NOMO-1 treated with DMSO at 0.1 percent for 48 hours (cell line): ENCODE results near the gene CNPY1.
"Not testable (repeated sequence)": the region's sequence is repeated elsewhere in the genome, so short reads cannot be mapped to it uniquely, and the experiment has no call there.

Experiments
- DNase-seq: peaks from one replicate; lab custom pipeline; 2025; ENCODE audit not compliant: unreplicated experiment; lab: John Stamatoyannopoulos, UW

The CNPY1 gene

DNA sequence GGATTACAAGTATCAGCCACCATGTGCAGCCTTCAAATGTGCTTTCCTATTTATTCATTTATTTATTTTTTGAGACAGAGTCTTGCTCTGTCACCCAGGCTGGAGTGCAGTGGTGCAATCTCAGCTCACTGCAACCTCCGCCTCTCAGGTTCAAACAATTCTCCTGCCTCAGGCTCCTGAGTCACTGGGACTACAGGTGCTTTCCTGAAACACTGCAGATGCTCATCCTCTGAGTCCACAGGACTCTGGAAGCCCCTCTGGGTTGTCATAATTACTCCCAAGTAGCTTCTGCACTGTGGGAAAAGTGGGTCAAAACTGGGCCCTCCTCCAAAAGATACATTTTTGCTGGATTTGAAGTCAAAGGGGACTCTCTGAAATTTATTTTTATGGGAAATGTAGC lies at the start of gene CNPY1:
TSS of gene CNPY1 (minus strand) at position 111 of the 400 bp plus-strand sequence. CDS start 630 bp downstream, outside the sequence.
- DNase-seq = not testable (repeated sequence)

DNA sequence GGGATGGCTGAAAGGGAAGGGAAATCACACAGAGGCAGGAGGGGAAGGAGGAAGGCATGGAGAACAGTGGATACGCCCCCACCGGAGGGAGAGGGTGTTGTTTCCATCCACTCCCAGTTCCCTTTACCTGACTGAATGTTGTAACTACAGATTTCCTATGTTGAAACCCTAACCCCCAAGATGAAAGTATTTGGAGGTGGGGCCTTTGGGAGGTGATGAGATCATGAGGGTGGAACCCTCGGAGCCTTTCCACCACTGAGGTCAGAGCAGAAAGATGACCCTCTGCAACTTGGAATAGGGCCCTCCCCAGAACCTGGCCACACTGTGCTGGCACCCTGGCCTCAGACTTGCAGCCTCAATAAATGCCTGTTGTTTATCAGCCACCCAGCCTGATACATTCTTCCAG lies 48.6 kb upstream of the CNPY1 start:
- DNase-seq = peak; percentile 46

DNA sequence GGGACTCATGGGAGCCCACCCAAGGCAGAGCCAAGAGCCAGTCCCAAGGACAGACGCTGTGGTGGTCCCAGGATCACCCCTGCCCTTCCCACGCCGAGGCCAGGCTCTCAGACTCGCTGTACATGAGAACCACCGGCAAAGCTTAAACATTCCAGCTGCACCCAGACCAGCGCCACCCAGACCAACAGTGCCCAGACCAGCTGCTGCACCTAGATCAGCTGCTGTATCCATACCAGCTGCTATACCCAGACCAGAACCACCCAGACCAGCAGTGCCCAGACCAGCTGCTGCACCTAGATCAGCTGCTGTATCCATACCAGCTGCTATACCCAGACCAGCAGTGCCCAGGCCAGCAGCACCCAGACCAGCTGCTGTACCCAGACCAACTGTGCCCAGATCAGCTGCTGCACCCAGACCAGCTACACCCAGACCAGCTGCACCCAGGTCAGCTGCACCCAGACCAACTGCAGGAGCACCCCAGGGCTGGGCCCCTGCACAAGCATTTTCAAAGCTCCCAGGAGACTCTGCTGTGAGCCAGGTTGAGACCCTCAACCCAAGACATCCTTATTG lies 47.9 kb upstream of the CNPY1 start:
- DNase-seq = no peak

DNA sequence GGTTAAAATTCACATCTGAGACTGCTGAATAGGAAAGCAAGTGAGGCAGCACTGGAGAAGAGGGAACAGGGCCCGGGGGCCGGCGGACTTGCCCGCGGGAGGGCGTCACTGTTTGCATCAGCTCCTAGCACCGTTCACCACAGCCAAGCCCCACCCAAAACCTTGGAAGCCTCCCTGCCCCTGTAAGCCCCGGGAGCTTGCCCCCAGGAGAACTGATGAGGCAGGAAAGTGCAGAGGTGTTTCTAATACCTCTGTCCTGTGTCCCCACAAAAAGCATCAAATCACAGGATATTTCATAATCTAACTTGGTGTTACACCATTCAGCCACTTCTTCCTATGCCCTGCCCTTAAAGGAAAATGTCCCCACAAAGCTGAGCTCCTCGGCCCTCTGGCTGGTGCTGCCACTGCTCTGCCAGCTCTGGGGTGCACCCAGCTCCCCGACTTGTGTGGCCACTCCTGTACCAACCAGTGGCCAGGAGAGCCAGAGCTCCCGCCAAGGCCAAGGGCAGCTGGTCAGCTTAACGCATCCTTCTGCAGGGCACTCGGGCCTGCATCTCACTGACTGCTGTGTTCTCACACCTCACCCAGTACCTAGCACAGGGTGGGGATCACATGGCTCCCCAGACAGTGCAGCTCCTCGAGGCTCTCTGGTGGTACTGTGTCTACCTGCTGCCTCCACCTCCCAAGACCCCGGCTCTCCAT lies 47.3 kb upstream of the CNPY1 start:
- DNase-seq = peak; percentile 61

DNA sequence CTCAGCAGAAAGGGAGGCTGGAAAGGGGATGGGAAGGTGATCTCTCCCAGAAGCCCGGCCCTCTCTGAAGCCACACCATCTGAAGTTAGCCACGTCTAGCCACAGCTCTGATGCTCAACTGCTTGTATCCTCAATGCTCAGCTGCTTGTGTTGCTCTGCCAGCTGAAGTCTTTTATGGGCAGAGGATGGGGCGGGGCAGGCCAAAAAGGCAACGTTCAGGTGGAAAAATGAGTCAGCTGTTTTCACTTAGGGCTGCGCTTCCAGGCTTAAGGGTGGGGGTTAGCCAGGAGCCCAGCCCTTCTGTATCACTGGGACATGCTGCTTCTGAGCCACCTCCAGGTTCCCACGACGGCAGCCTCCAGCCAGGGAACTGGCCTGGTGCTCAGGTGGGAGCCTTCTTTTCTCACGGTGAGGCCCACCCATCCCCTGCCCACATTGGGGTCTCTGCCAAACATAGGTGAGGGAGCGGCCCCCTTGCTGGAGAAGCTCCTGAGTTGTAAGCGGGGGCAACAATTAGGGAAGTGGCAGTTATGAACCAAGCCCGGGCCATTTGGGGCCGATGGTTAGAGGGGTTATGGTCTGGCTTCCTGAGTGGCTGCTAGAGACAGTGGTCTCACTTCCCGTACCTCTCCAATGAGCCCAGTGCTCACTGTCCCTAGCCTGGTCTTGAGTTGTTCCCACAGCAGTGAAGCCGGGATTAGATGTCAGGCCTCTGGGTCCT lies 44.9 kb upstream of the CNPY1 start:
- peak; percentile 74 for DNase-seq

DNA sequence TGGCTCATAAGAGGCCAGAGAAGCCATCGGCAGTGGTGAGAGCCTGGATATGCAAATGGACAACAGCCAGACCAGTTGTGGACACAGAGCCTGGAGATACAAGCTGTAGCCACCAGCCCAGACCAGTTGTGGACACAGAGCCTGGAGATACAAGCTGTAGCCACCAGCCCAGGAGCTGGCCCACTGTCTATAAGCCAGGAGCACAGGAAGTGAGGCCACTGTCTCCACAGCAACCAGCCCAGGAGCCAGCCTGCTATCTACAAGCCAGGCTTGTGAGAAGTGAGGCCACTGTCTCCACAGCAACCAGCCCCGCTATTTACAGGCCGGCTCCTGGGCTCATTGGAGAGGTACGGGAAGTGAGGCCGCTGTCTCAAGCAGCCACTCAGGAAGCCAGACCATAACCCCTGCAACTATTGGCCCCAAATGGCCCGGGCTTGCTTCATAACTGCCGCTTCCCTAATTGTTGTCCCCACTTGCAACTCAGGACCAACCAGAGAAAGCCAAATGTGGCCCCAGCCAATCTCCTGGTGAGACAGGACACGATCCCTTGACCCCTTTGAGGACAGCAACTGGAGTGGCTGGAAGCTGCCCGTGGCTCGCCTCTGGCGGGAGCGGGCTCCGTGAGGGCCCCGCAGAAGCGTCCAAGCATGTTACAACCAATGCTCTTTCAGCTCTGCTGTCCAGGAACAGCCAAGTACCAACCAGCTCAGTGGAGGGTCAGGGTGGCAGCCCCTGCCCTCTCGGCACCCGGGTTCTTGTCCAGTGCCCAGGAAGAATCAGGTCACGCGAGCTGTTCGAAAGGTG lies 44.1 kb upstream of the CNPY1 start:
- peak; percentile 93 for DNase-seq

DNA sequence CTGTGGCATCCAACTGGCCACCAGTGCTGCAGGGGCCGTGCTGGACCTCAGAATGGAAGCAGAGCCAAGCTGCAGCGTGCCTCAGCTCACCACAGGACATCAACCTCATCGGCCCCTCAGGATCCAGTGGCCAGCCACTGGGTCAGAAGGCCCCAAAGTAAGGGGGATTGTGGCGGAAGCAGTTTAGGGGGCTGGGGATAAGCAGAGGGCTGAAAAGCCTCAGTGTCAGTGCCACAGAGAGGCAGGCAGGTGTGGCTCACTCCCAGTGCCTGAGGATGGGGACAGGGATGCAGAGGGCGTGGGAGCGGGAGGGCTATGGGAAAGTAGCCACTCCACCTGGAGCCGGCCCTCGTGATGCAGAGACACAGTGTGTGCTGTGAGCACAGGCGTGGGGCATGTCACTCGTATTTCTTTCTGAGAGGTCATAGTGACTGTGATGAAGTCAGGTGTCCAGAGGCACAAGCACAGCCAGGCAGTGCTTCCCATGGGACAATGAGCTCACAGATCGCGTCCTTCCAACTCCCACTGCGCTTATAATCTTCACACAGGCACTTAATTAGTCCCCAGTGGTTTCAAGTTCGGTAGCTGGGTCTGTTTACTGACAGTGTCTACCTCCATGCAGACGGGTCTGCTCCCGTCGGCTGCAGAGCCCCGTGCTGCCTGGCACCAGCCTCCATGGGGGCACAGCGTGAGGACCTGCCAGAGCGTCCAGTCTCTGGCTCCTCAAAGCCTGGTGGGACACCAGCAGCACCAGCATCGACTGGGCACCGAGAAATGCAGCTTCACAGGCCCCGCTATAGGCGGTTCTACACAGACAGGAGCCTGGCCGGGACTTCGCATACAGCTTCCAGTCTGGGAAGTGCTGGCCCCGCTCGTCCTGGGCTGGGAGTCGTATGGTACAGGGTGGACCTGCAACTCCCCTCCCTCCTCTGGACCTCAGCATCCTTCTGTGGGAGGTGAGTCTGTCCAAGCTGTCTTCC lies 42.9 kb upstream of the CNPY1 start:
- no peak for DNase-seq

DNA sequence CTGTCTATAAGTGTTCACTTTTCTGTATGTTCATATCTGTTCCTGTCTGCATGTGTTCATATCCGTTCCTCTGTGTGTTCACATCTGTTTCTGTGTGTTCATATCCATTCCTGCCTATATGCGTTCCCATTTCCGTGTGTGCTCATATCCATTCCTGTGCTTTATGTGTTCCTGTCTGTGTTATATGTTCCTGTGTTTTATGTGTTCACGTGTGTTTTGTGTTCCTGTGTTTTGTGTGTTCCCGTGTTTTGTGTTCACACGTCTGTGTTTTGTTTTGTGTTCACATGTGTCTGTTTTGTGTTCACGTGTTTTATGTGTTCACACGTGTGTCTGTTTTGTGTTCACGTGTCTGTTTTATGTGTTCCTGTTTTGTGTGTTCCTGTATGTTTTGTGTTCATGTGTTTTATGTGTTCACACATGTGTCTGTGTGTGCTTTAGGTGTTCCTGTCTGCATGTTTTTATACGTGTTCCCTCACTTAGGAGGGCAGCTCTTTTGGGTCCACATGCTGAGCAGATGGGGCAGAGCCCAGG lies 42.2 kb upstream of the CNPY1 start:
- no peak for DNase-seq

DNA sequence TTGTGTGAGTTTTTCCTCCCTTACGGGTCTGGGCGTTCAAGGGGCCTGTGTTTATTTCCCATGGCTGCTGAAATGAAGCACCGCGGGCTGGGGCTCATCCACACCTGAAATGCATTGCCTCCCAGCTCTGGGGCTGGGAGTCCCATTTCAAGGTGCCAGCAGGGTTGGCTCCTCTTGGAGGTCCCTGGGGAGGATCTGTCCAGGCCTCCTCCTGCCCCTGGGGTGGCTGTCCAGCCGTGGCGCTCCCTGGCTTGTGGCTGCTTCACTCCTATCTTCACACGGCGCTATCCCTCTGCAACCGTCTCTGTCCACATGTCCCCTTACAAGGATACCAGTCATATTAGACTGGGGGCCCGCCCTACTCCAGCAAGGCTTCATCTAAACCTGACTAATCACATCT lies 41.1 kb upstream of the CNPY1 start:
- DNase-seq = peak; percentile 6

DNA sequence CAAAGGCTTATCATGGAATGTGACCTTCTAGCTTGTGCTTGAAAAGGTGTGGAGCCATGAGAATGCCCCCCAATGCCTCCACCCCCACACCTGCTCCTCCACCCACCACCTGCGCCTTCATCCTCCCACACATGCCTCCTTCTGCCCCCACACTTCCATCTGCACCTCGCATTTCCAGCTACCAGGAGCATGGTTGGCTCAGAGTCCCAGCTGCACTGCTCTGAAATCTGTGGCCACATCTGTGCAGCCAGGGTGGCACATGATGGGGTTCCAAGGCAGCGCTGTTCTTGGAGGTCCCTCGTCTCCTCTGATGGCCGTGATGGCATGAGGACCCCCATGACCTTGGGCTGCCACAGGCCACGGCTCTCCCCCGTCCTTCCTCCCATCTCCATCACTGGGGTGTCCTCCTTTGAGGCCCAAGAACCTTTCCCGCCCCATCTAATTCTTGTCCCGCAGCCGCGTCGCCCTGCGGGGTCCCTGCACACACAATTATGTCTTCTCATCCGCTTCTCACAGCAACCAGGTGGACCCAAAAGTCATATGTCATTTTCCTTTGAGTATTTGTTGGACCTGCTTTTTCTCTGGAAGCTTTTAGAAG lies 40.6 kb upstream of the CNPY1 start:
- DNase-seq = no peak

DNA sequence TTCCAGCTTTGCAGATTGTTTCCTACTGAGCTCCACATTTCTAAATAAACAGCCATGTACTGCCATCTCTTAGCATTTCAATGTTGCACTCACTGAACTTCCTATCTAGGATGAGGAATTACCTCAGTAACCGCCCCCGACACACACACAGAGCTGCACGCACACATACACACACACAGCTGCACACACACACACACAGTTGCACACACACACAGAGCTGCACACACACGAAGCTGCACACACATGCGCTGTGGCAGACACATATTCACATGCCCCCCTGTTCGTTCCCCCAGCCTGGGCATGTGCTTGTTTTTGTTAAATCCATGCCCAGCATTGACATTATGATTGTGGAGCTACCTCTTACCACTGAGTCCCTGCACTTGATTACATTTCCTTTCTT lies 39.6 kb upstream of the CNPY1 start:
- peak; percentile 27 for DNase-seq

DNA sequence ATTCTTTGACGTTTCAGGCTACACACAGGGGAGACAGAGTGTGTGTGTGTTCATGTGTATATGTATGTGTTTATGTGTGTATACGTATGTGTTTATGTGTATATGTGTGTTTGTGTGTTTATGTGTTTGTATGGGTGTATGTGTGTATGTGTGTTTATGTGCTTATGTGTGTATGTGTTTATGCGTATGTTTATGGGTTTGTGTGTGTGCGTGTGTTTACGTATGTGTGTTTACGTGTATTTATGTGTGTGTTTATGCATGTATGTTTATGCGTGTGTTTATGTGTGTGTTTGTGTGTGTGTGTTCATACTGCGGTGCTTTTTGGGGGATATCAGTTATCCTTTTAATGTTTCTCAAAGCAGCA lies 39.2 kb upstream of the CNPY1 start:
- no peak for DNase-seq

DNA sequence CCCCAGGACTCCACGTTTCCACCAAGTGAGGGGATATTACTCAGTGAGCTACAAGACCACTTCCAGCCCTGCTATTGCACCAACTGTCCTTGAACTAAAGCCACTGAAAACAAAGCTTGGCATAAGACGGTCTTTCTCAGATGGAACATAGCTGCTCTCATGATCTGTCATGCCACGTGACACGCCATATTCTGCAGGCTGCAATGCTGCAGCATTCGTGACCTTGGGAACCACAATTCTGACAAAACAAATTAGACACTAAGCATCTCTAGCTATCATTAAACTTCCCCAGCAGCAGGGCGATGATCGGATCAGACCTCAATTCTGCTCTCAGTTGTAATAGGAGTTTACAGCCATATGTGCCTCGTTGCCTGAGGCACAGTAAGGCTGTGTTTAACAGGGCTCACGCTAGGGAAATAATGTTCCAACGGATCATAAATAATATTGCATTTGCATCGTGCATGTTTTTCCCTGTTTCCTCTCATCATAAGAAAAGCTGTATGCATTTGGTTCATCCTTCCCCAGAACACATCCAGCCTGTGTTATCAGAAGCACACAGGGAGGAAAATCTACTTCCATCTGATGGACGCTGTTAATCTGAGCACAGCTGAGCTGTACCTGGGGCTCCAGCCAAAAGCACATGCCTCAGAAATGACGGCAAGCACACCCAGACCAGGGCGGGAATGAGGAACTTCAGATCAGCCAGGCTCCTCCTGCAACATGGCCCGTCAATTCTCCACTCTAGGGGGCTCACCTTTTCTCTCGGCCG lies 38.6 kb upstream of the CNPY1 start:
- peak; percentile 10 for DNase-seq

DNA sequence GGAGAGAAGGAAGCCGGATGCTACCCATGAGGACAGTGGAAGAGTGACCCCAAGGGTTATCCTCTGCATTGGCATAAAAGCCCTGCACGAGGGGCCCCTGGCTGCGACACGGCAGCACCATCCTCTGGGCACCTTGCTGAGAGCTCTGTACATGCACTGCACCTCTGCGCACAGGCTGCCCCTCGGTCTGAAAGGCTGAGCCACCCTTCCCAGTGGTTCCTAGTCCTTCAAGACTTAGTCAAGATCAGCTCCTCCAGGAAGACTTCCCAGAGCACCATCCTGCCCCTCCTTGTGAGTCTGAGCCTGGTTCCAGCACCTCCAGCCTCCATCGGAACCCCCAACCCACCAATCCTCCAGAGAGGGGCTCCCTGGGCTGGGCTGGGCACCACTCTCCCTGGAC lies 37.9 kb upstream of the CNPY1 start:
- DNase-seq = no peak

DNA sequence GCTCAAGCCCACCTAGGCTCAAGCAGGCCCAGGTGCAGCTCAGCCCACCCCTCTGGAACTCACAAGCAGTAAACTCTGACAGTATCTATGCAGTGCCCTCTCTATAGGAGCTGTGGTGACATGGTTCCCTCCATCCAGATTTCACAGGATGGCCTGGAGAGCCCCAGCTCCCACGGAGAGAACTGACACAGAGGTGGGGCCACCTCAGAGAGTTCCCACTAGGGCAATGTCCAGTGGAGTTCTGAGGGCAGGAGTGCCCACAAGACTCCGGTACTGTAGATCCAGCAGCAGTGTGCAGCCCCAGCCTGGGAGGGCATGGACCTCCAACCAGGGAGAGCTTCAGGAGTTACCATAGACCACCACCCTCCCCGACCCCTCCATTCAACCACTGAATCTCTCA lies 37.3 kb upstream of the CNPY1 start:
- no peak for DNase-seq

DNA sequence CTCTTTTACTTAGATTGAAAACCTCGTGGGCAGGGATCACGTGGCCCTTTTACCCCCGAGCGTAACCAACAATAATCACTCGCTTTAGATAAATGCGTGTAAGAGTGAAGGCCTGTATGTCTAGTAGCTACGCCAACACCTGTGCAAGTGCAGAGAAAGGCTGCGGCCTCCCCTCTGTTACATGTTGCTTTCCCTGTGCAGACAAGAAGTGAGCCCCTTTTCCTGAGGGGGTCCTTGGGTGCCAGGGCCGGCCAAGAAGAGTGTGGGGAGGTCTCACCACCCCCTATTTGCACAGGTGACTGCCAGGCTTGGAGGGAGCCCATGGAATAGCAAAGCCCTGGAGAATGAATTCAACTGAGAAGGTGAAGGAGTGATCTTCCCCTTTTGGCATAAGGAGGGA lies 35.6 kb upstream of the CNPY1 start:
- no peak for DNase-seq

DNA sequence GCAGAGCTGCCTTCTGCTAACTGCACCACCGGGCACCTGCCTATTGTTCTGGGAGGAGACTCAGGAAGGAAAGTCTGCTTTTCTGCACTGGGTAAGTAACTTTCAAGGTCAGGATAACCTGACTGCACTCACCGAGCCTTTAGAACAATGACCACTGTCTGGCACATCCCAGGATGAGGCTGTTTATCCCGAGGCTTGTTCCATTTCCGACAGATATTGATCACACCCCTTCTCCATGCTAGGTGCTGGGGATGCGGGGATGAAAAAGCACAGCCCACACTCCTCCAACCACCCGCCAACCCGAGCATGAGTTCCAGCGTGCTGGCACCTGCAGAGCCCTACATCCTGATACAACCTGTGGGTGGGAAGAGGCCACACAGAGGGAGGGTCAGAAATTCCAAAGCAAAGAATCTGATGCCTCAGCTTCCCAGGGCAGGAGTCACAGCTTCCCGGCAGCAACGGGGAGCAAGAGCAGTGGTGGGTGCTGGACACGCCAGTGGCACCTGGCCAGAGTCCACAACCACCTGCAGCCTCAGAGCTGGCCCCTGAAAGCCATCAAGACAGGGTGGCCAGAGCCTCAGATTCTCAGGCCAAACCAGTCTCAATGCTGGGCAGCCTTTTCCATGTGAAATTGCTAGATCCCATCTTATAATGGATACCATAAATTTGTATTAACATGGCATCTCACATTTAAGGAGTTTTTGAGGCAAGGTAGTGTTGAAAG lies 34.9 kb upstream of the CNPY1 start:
- no peak for DNase-seq

DNA sequence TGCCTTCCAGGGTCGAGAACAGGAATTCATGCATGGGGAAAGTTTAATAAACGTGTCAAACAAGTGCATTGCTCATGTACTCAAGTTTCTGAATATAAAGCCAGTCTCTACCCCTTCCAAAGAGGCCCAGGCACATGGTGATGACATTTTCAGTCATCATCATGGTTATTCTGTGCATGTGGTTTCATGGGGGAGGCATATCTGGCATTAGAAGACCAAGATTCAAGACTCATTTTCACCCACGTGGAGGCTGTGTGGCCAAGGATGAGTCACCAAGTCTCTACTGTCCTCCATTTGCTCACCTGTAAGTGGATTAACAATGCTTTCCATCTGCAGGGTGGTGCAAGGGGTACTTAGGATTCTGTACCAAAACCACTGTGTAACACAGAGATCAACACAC lies 34.0 kb upstream of the CNPY1 start:
- no peak for DNase-seq
